Frontal cortex (tissue), 4 donors: Measurements from ENCODE around the gene HPS1. TPM values are rescaled to one million over a fixed set of nuclear protein-coding genes. Genes with fewer than 3 reads are reported as not detected.

Experiments used
- DNase-seq, 2 donors: peaks; one replicate each; pipeline ENCODE4 v3.0.0; 2012; ENCODE audit warnings: low spot score in 2 of 2
- FAIRE-seq: peaks from 2 replicates; lab custom pipeline; 2012; peaks lifted over from hg19 to GRCh38; lab: Jason Lieb, UNC
- small RNA-seq: library from RNA; depleted of rRNA; stranded (forward); fragments of <200 nt; gene quantifications from one replicate; pipeline ENCODE3, GENCODE V24; 2014
- total RNA-seq: library from RNA; depleted of rRNA; stranded (reverse); fragments of >200 nt; gene quantifications from one replicate; pipeline ENCODE4 v1.2.3, GENCODE V29; 2014
- donor health status: control.
- donor health status: control.
- donor health status: control.

Gene HPS1
- total RNA-seq, 1 donor from 2014 or later, result 10.2 TPM

DNA sequence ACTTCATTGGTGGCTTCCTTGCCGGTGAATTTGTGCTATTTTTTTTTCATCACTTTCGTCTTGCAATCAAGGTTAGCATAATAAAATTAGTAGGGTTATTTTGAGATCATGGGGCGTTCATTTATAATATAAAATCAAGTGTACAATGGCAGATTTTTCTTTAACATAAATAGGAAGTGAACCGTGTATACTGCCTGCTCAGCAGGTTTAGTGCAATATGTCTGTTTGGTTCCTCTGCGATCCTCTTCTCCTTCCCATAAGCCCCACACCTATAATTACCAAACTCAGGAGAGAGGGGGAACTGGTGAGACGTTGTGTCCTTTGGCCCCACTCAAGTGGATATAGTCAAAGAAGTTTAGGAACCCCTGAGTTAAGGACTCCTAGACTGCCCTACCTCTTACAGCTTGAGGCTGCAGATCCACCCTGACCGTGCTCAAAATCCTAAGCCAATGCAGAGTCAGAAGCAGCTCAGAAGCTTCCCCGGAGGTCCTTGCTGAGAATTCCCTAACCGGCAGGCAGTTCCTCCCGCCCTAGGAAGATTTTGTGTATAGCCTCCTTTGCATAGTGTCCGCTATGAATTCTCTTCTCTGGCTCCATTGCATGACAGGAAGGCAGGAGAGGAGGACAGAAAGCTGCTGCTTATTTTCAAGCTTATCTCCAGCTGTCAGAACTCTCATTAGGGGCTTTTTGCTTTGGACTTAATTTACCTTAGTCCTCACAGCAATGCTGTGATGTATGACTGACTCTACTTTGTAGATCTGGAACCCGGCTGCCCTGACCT, 73.3 kb downstream of the HPS1 start:
- FAIRE-seq (no peak), DNase-seq (no peak)

GRCh38 chr10:98370831-98371820, 75.6 kb downstream of the HPS1 start:
- DNase-seq (no peak), FAIRE-seq (no peak)

DNA sequence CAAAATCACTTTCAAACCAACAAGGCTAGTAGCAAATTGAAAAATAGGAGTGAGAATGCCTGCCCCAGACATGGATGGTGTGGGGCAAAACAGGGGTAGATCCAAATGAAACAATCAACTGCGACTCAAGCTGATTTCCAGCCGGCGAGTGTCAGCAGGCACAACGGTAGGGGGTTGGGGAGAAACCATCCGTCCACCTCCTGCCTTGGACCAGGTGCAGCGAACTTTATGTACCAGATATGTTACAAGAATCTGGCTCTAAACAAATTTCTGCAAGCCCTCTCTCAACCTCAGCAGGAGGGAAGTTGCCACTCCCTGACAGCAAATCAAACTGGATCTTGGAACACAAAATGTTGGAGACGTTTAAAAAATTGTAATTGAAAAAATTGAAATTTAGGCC, 76.9 kb downstream of the HPS1 start:
- no peak for FAIRE-seq
- DNase-seq, result no peak

GRCh38 chr10:98368644-98369043, 78.1 kb downstream of the HPS1 start:
- no peak for FAIRE-seq
- DNase-seq, result no peak

DNA sequence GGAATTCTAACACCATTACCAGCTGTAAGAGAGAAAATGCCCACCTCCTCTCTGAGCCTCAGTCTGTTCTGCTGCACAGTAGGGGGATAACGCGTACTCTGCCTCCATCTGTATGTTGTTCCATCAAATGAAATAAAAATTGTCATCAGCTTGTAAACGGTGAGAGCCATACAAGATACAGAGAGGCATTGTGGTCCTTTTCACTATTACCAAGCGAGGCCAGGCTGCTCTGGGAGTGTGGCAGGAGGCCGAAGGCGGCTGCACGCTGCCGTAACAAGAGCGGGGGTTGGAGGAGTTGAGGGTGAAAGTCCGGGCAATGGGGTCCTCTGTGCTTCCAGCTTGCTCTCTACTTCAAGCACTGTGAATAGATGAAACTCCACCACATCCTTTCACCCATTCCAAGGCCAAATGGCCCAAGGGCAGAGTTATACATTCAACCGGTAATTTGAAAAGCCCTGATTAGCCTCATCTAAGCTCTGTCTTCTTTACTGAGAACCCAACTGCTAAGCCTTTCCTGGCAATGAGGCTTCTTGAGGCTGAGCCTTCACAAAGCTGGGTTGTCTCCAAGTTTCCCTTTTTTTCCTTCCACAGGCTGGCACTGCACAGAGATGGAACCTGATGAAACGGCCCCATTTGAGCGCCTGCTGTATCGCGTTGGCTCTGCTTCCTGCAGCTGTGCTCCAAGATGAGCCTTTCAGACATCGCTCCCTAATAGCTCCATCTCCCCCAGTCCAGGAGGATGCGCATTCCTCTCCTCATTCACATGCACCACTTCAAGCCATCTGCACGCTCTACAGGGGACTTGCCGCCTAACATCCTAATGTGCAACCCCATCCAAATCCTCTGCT, 78.9 kb downstream of the HPS1 start:
- no peak for FAIRE-seq
- no peak for DNase-seq

Small RNA genes within 50 kb of the gene (small RNA-seq; reads per million reads assigned to genes)
- not detected for gene MIR4685

Other genes with a start within 250 kb of the HPS1 start
- gene LOXL4, start 178.7 kb downstream of the HPS1 start, total RNA-seq, result not detected
- 2.4 TPM for gene PYROXD2, start 31.8 kb downstream of the HPS1 start, total RNA-seq